Activated CD8-positive, alpha-beta memory T cell treated with anti-CD3 and anti-CD28 coated beads, Interleukin-2, amount 10 ng/mL, durations not matched to agents 7 days and 5 days (primary cell): ENCODE data around the gene DAB1. TPM values are rescaled to one million over a fixed set of nuclear protein-coding genes. Genes with fewer than 3 reads are reported as not detected.

Experiments used
- ATAC-seq: fragments of 150-1000 bp; cut with Tn5 transposase; one replicate; pipeline ENCODE4 v1.10.0; 2021; ENCODE audit warnings: moderate library complexity
- CTCF ChIA-PET: fragments of 350-600 bp; sonication (Branson Sonifier 250); formaldehyde crosslinking; loops from one replicate; lab custom pipeline; 2021; ENCODE audit warnings: antibody characterized with exemption; lab: Charles Lee
- DNase-seq: peaks from one replicate; pipeline ENCODE4 v3.0.0-alpha.2; 2020
- H3K27ac Mint-ChIP-seq: one replicate; pipeline ENCODE4 v1.8.0; 2021; ENCODE audit warnings: mild to moderate bottlenecking, mixed read lengths
- H3K27me3 Mint-ChIP-seq: one replicate; pipeline ENCODE4 v1.8.0; 2021; ENCODE audit warnings: mixed read lengths
- H3K36me3 Mint-ChIP-seq: one replicate; pipeline ENCODE4 v1.8.0; 2021; ENCODE audit warnings: mild to moderate bottlenecking, mixed read lengths
- H3K4me1 Mint-ChIP-seq: one replicate; pipeline ENCODE4 v1.8.0; 2021; ENCODE audit warnings: mixed read lengths
- H3K4me3 Mint-ChIP-seq: one replicate; pipeline ENCODE4 v1.8.0; 2021; ENCODE audit warnings: mild to moderate bottlenecking, moderate library complexity, mixed read lengths
- H3K9me3 Mint-ChIP-seq: one replicate; pipeline ENCODE4 v1.8.0; 2022; ENCODE audit warnings: low read depth, mixed read lengths
- total RNA-seq, 2 experiments: library from RNA; stranded (reverse); gene quantifications; one replicate each; pipeline ENCODE4 v1.2.3, GENCODE V29; 2021

Gene DAB1
- total RNA-seq, 2 experiments from 2014 or later, result 0.15 TPM; not detected in 1

DNA sequence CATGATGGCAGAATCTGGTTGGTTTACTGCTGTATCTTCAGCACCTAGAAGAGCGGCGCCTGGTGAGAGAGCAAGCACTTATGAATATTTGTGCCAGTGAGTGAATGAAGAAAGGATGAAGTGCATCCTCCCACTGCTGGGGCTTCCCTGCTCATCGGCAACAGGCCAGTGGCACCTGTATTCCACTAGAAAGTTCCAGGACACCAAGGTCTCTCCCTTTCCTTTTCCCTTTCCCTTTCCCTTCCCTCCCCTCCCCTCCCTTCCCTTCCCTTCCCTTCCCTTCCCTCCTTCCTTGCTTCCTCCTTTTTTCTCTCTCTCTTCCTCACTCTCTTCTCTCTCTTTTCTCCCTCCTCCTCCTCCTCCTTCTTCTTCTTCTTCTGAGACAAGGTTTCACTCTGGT lies 86.2 kb downstream of the DAB1 start:
- CTCF ChIA-PET, result no interaction called here
- Mint-ChIP-seq H3K27ac (no peak overlapping the region), H3K4me1 (no peaks in the 10 kb centered on the region), H3K9me3 (peaks cover 2% of the 10 kb centered on the region), H3K27me3 (no peaks in the 10 kb centered on the region), H3K4me3 (no peak overlapping the region), H3K36me3 (no peaks in the 10 kb centered on the region)
- ATAC-seq (no peak), DNase-seq (no peak)

DNA sequence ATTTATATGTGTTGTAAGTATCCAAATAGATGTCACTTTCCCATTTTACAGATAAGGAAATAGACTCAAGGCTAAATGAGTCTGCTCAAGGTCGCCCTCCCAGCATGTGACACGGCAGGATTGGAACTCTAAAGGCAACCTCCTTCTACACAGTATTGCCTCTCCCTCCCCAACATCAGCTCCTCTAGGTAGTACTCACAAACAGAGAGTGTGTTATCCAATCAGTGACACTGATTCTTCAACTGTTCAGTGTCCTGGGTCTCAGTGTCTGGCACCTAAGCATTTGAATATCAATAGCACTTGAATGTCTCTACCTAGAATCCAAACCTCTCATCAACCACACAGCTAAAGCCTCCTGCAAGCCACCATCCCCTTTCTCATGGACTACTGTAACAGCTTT lies 87.1 kb downstream of the DAB1 start:
- Mint-ChIP-seq H3K27ac (no peak overlapping the region), H3K36me3 (no peaks in the 10 kb centered on the region), H3K9me3 (peaks cover 3% of the 10 kb centered on the region), H3K4me3 (no peak overlapping the region), H3K4me1 (no peaks in the 10 kb centered on the region), H3K27me3 (no peaks in the 10 kb centered on the region)
- ATAC-seq, result no peak
- no peak for DNase-seq
- CTCF ChIA-PET, result no interaction called here

DNA sequence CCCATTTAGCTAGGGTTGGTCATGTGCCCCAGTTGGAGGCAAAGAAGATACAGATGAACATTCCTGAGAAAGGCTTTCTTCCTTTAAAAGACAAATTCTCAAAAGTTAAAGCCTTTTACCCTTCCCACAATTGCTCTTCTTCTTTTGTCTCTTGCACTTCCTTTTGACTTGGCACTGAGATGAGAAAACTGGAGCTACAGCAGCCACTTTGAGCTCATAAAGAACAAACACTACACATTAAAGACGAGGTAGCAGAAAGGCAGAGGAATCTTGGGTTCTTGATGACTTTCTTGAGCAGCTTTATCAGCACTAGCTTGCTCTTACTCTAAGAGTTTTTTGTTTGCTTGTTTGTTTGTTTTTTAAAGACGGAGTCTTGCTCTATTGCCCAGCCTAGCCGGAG lies 92.2 kb downstream of the DAB1 start:
- Mint-ChIP-seq H3K4me3 (no peak overlapping the region), H3K9me3 (peaks cover 3% of the 10 kb centered on the region)

DNA sequence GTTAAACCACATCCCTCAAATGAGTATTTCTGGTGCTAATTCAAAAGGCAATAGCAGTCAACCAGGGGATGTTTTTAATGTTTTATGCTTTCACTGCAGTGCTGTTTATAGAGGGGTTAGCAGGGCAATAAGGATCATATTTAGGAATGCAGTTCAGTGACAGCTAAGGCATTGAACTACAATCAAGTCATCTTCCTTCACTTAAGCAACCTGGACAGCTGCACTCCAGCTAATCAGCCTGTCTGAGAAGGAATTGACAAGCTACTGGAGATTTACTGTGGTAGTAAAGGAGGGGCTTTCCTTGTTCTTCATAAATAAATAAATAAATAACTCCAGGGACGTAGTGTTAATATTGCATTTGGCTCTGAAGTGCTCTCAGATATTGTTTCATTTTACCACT lies 93.9 kb downstream of the DAB1 start:
- Mint-ChIP-seq H3K36me3 (no peaks in the 10 kb centered on the region), H3K9me3 (peaks cover 3% of the 10 kb centered on the region), H3K27ac (no peak overlapping the region), H3K4me3 (no peak overlapping the region), H3K4me1 (no peaks in the 10 kb centered on the region), H3K27me3 (no peaks in the 10 kb centered on the region)
- DNase-seq (no peak), ATAC-seq (no peak)
- CTCF ChIA-PET, result no interaction called here

More for the DNA sequence above, 92.2 kb downstream of the DAB1 start:
- H3K27ac Mint-ChIP-seq, result no peak overlapping the region
- no peaks in the 10 kb centered on the region for H3K36me3 Mint-ChIP-seq
- no peak for DNase-seq
- no peak for ATAC-seq
- no peaks in the 10 kb centered on the region for H3K4me1 Mint-ChIP-seq
- no peaks in the 10 kb centered on the region for H3K27me3 Mint-ChIP-seq
- CTCF ChIA-PET, result no interaction called here

DNA sequence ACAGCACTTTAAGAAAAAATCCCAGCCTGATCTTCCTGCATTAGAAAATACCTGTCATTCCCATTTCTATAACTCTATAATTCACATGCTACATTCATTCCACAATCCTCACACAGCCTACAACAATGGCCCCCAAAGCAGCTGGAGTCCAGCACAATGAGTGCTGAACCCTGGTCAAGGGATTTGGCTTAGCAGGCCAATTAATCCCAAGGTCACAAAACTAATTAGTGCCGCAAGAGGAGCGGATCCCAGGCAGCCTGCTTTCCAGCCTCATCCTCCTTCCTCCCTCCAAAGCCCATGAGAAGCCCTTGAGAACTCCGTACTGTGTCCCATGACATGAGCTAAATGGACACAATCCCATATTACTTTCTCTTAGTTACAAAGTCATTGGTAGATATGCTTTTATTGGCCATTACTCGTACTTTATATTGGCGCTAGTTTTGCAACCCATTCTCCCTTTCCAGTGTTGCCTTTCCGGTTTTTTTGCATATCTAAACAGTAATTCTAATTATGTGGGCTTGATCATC lies 94.8 kb downstream of the DAB1 start:
- no peaks in the 10 kb centered on the region for H3K27me3 Mint-ChIP-seq
- DNase-seq, result no peak
- no peak overlapping the region for H3K27ac Mint-ChIP-seq
- peaks cover 3% of the 10 kb centered on the region for H3K9me3 Mint-ChIP-seq
- H3K36me3 Mint-ChIP-seq, result no peaks in the 10 kb centered on the region
- CTCF ChIA-PET, result no interaction called here
- no peaks in the 10 kb centered on the region for H3K4me1 Mint-ChIP-seq
- no peak overlapping the region for H3K4me3 Mint-ChIP-seq
- ATAC-seq, result no peak

DNA sequence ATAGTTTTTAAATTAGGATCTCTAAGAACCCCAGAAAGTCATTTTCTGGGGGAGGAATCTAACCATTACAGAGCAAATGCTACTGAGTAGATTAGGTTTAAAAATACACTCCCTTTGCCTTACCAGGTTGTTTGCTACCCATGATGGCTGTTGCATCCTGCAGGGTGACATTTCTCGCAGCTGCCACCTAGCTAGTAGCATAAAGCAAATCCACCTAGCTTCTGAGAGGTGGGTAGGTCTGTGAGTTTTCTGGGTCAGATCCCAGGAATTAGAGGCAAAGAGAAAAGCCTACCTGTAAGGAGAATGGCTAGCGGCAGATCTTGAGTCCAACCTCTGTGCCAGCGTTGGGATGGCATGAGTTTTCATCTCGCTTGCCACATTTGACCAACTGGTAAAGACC lies 95.9 kb downstream of the DAB1 start:
- CTCF ChIA-PET, result no interaction called here
- Mint-ChIP-seq H3K27ac (no peak overlapping the region), H3K4me3 (no peak overlapping the region), H3K4me1 (no peaks in the 10 kb centered on the region), H3K36me3 (no peaks in the 10 kb centered on the region), H3K9me3 (peaks cover 3% of the 10 kb centered on the region), H3K27me3 (no peaks in the 10 kb centered on the region)
- ATAC-seq (no peak), DNase-seq (no peak)

DNA sequence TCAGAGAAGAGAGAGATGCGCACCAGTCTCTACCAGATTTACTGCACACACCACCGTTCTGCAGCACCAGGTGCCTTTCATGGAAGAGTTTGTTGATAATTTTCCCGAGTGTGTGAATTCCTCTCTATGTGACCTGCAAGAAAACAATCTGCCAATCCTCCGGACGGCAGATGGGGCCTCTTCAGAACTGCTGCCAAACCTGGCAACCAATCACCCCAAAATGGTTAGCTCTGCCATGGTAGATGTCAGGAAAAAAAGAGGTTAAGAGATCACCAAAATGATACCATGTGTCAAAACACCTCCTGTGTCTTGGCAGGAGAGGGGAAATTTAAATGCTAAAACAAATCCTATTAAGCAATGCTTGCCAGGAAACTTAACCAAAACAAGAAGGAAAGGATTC lies 96.5 kb downstream of the DAB1 start:
- Mint-ChIP-seq H3K4me1 (no peaks in the 10 kb centered on the region), H3K27me3 (no peaks in the 10 kb centered on the region), H3K27ac (no peak overlapping the region), H3K4me3 (no peak overlapping the region), H3K36me3 (no peaks in the 10 kb centered on the region), H3K9me3 (no peaks in the 10 kb centered on the region)
- DNase-seq (no peak), ATAC-seq (no peak)
- CTCF ChIA-PET, result no interaction called here

DNA sequence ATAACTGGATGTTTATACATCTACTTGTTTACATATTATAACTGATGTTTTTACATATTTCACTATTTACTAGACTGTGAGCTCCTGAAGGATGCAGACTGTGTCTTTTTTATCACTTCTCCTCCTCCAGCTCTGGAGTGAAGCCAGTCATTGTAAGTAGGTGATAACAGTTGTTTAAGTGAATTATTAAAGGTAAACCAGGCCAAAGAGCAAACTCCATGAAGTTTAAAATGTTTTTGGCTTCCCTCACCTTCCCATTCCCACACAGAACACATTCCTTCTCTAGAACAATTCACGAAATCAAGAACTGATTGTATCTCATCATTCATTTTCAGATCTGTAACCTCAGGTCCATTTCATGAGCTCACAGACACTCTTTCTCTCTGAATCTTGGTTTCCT lies 98.3 kb downstream of the DAB1 start:
- Mint-ChIP-seq H3K4me1 (no peaks in the 10 kb centered on the region), H3K4me3 (no peak overlapping the region), H3K27me3 (no peaks in the 10 kb centered on the region), H3K36me3 (no peaks in the 10 kb centered on the region), H3K9me3 (no peaks in the 10 kb centered on the region), H3K27ac (no peak overlapping the region)
- DNase-seq, result no peak
- CTCF ChIA-PET, result no interaction called here
- no peak for ATAC-seq

DNA sequence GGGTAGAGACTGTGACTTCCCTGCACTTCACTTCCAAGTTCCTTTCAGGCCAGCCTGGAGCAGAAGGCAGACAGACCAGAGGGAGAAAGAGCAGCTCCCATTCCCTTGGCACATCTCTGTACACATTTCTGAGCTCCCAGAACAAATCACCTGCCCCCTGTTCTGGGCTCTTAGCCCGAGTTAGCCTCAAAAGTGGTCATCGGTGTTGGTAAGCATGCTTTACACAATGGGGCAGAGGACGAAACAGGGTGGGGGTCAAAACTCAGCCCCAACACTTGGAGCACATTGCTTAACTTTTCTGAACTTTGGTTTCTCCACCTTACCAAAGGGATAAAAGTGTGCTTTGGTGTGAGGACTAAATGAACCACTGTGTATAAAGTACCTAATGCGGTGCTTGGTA lies 98.7 kb downstream of the DAB1 start:
- CTCF ChIA-PET, result no interaction called here
- H3K27me3 Mint-ChIP-seq, result no peaks in the 10 kb centered on the region
- H3K4me1 Mint-ChIP-seq, result no peaks in the 10 kb centered on the region
- H3K9me3 Mint-ChIP-seq, result no peaks in the 10 kb centered on the region
- no peak overlapping the region for H3K4me3 Mint-ChIP-seq
- DNase-seq (no peak), ATAC-seq (no peak)
- H3K36me3 Mint-ChIP-seq, result no peaks in the 10 kb centered on the region
- no peak overlapping the region for H3K27ac Mint-ChIP-seq

DNA sequence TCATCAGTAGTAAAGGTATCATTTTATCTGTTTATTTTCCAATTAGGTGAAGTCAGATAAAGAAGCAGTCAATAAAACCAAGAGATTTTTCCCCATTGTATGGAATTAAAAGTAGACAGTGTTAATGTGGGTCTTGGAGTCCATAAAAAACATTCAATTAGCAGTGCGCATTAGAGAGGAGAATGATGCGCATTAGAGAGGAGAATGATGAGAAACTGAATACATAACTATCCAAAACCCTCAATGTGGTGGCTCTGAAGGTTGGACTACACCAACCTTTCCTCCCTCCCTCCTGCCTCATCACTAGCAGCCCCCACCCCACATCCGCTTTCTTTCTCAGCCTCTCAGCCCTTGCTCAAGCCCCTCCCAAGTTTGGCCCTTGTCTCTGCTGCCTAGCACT lies 99.5 kb downstream of the DAB1 start:
- ATAC-seq, result no peak
- Mint-ChIP-seq H3K27me3 (no peaks in the 10 kb centered on the region), H3K36me3 (no peaks in the 10 kb centered on the region), H3K27ac (no peak overlapping the region), H3K4me1 (no peaks in the 10 kb centered on the region), H3K9me3 (no peaks in the 10 kb centered on the region), H3K4me3 (no peak overlapping the region)
- DNase-seq, result no peak
- CTCF ChIA-PET, result no interaction called here

DNA sequence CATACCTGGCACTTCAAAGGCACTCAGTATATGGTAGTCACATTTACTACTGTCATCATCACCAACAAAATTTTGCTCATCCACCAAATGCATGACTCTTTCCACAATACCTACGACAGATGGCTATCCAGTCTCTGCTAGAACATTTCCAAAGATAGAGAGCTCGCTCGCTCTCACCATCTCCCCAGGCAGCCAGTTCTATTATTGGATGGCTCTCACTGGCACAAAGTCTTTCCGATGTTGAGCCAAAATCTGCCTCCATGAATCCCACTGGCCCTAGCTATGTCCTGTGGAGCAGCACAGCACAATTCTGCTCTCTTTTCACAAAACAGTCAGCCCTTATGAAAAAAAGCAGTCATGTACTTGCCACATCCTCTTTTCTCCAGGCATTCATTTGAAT lies 102.1 kb downstream of the DAB1 start:
- H3K4me1 Mint-ChIP-seq, result no peaks in the 10 kb centered on the region
- no peak overlapping the region for H3K27ac Mint-ChIP-seq
- DNase-seq, result no peak
- ATAC-seq, result no peak
- H3K27me3 Mint-ChIP-seq, result no peaks in the 10 kb centered on the region
- peaks cover 3% of the 10 kb centered on the region for H3K9me3 Mint-ChIP-seq
- CTCF ChIA-PET, result no interaction called here
- H3K4me3 Mint-ChIP-seq, result no peak overlapping the region
- no peaks in the 10 kb centered on the region for H3K36me3 Mint-ChIP-seq

DNA sequence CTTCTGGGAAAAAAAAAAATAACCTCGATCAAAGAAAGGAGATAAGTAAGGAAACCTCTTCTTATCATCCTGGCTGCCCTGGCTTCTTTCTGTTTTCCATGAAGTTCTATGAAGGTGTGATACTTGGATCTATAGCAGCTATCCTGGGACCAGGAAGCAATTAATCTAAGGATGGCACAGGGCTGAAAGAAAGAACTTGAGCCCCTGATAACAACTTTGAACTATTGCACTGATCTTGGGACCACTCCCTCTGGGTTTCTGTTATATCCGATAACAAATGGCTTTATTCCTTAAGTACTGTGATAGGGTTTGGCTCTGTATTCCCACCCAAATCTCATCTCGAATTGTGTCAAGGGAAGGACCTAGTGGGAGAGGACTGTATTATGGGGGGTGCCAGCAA lies 104.1 kb downstream of the DAB1 start:
- H3K4me1 Mint-ChIP-seq, result no peaks in the 10 kb centered on the region
- H3K36me3 Mint-ChIP-seq, result no peaks in the 10 kb centered on the region
- H3K27me3 Mint-ChIP-seq, result no peaks in the 10 kb centered on the region
- ATAC-seq (no peak), DNase-seq (no peak)
- H3K4me3 Mint-ChIP-seq, result no peak overlapping the region
- H3K9me3 Mint-ChIP-seq, result peaks cover 3% of the 10 kb centered on the region
- CTCF ChIA-PET, result no interaction called here
- no peak overlapping the region for H3K27ac Mint-ChIP-seq

DNA sequence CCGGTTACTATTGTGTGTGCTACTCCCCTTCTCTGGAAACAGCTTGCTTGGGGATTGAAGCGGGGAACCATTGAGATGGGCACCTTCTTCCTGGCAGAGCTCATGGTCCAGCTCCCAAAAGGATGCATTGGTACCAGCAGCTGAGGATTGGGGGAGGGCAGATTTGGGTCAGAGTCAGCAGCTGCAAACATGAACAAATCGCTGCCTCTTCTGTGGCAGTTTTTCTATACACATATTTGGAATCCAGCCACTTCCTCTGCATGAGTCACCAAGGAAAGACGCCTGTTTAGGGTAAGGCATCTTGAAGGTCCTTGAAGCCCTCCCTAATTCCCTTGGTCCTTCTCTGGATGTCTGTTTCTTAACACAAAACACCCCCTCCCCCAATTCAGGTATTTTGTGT lies 104.7 kb downstream of the DAB1 start:
- Mint-ChIP-seq H3K27me3 (no peaks in the 10 kb centered on the region), H3K36me3 (no peaks in the 10 kb centered on the region), H3K27ac (no peak overlapping the region), H3K4me3 (no peak overlapping the region), H3K9me3 (peaks cover 3% of the 10 kb centered on the region), H3K4me1 (no peaks in the 10 kb centered on the region)
- no peak for ATAC-seq
- CTCF ChIA-PET, result no interaction called here
- no peak for DNase-seq

DNA sequence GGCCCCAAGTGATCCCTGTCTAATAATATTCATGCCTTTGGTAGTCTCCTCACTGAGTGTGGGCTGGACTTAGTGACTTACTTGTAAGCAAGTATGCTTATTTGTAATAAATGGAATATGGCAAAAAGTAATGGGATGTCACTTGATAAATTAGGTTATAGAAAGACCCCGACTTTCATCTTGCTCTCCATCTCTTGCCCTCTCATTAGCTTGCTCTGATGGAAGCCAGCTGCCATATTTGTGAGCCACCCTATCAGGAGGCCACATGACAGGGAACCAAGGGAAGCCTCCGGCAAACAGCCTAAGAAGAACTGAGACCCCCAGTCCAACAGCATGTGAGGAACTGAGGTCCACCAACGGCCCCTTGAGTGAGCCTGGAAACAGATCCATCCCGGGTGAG lies 107.0 kb downstream of the DAB1 start:
- DNase-seq (no peak), ATAC-seq (no peak)
- no peaks in the 10 kb centered on the region for H3K36me3 Mint-ChIP-seq
- CTCF ChIA-PET, result no interaction called here
- H3K4me3 Mint-ChIP-seq, result no peak overlapping the region
- H3K27ac Mint-ChIP-seq, result no peak overlapping the region
- no peaks in the 10 kb centered on the region for H3K4me1 Mint-ChIP-seq
- H3K9me3 Mint-ChIP-seq, result peaks cover 3% of the 10 kb centered on the region
- H3K27me3 Mint-ChIP-seq, result no peaks in the 10 kb centered on the region

DNA sequence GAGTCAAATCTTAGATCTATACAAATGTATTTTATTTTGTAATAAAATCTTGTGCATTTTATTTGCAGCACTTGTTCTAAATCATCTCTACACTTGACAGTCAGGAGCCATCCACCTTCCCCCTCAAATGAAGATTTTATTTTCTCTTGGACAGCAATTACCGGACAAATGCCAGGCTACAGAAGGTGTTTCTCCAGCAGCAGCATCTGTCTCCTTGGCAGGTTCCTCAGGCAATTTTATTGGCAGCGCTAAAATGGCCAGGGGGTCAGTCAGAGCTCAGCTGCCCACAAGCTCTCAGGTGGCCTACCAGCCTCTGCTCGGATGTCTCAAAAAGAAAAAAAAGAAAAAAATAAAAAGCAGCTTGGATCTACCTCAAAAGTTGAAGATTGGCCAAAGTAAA lies 107.6 kb downstream of the DAB1 start:
- Mint-ChIP-seq H3K9me3 (peaks cover 3% of the 10 kb centered on the region), H3K4me1 (no peaks in the 10 kb centered on the region), H3K27me3 (no peaks in the 10 kb centered on the region), H3K27ac (no peak overlapping the region), H3K4me3 (no peak overlapping the region), H3K36me3 (no peaks in the 10 kb centered on the region)
- DNase-seq, result no peak
- ATAC-seq, result no peak
- CTCF ChIA-PET, result no interaction called here
